GM10266 (cell line): ENCODE measurements around the gene GAPDHS.
A peak's percentile ranks its signal among the peaks of the same experiment; 100 is the strongest.

ENCODE experiments used
- DNase-seq: peaks from one replicate; pipeline ENCODE4 v3.0.0; 2012; ENCODE audit errors: extremely low spot score
- TF ChIP-seq, protein P1 (sequence below): IDR thresholded peaks from 2 replicates; pipeline ENCODE4 v1.5.1; 2012; ENCODE audit warnings: mild to moderate bottlenecking, low read depth; ENCODE audit not compliant: control insufficient read depth, insufficient read depth; ENCODE audit errors: missing control alignments

Gene GAPDHS

DNA sequence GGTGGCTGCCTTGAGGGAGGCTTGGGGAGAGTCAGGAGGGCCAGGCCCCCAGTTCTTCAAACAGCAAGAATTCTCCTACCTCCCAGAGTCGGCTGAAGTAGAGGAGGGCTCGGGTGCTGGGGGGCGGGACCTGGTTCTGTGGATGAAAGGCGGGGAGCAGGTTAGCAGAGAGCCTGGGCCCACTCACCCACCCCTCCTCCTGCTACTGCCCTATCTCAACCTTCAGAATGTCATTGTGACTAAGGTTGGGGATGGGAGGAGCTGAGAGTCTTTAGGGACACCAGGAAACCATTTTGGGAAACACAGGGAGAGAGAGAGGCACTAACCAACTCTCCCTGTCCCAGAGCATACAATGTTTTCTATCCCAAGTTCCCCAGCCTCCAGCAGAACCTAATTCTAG is 30.5 kb upstream of the GAPDHS start:
- no peak for DNase-seq
- TF ChIP-seq, protein P1, sequence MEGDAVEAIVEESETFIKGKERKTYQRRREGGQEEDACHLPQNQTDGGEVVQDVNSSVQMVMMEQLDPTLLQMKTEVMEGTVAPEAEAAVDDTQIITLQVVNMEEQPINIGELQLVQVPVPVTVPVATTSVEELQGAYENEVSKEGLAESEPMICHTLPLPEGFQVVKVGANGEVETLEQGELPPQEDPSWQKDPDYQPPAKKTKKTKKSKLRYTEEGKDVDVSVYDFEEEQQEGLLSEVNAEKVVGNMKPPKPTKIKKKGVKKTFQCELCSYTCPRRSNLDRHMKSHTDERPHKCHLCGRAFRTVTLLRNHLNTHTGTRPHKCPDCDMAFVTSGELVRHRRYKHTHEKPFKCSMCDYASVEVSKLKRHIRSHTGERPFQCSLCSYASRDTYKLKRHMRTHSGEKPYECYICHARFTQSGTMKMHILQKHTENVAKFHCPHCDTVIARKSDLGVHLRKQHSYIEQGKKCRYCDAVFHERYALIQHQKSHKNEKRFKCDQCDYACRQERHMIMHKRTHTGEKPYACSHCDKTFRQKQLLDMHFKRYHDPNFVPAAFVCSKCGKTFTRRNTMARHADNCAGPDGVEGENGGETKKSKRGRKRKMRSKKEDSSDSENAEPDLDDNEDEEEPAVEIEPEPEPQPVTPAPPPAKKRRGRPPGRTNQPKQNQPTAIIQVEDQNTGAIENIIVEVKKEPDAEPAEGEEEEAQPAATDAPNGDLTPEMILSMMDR: no peak

GRCh38 chr19:35506011-35506410 is 27.2 kb upstream of the GAPDHS start:
- TF ChIP-seq, protein P1: no peak
- DNase-seq: no peak

DNA sequence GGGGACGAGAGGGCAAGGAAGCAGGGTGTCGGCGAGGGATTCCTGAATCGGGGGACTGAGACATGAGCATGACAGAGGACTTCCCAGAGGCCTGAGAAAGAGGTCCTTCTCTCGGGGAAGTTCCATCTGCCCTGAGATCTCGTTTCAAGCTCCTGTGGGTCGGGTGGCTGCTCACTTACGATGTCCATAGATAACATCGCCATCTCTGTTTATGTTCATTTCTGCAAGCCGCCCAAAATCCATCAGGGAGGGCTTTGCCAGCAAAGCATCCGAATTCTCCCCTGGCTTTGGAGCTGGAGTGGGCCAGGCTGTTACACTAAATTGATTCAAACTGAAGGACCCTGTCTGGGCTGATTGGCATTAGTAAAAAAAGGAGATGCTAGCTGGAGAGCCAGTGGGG is 25.7 kb upstream of the GAPDHS start:
- TF ChIP-seq, protein P1: no peak
- no peak for DNase-seq

DNA sequence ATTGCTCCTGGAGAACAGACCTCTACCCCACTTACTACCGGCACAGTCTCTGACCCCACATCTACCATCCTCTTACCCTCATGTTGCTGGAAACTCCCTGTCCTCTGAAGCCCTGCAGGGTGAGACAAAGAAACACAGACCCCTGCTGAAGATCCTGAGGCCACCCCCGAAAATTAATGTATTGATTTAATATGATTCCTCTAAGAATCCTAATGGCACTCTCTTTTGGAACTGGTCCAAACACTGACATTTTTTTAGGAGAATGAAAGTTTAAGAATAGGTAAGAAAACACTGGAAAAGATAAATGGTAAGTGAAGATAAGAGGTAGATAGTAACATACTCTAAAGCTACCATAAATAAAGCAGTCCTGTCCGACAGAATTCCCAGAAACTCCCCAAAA is 25.1 kb upstream of the GAPDHS start:
- no peak for DNase-seq
- TF ChIP-seq, protein P1: no peak

DNA sequence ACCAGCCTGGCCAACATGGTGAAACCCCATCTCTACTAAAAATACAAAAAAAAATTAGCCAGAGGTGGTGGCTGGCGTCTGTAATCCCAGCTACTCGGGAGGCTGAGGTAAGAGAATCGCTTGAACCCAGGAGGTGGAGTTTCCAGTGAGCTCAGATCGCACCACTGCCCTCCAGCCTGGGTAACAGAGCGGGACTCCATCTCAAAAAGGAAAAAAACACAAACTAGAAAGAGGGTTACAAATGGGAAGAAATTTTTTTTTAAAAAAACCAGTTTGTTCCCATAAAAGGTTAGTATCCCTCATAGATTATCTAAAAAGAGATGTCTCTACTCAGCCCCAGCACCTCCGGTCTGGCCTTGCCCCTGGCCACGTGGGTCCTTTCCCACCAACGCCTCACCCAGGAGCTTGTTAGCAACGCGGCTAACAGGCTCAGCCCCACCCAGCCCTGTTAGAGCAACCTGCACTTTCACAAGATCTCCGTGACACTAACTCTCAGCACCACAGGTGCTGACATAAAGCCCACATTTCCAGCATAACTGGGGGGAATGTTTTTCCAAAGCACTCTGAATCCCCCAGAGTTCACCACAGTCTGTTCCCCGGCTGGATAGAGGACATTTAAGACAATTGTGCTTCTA is 24.1 kb upstream of the GAPDHS start:
- DNase-seq: peak; percentile 81
- TF ChIP-seq, protein P1: no peak

DNA sequence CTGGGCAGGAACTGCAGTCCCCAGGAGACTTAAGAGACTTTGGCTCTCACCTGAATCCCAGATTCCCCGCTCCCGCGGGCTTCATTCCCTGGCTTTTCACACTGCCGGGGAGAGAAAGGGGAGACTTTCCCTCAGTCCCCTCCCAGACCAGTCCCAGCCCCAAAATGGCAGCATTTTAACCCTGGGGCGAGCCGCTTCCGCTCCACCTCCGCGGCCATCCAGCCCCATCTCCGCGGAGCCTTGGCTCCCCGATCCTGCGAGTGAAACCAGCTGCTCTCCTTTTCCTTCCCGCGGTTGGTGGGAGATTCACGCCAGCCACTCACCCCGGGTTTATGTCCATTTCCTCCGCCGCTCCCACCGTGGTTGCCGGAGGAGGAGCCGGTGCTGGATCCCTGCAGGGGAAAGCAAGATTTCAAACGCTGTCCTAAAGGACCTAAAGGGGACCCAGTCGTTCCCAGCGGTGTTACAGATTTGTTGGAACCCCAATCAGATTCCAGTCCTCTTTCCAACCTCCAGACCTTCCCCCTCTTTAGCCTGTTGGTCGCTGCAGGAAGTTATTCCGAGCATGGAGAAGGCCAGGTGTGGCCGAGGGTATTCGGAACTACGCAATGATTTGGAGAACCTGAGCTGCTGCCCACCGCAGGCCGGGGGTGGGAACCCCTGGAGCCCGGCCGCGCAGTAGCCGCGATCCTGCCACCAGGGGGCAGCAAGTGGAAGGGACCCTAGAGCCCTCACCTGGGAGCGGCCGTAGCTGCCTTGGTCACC is 23.2 kb upstream of the GAPDHS start:
- TF ChIP-seq, protein P1: peak; percentile 96
- peak; percentile 87 for DNase-seq

DNA sequence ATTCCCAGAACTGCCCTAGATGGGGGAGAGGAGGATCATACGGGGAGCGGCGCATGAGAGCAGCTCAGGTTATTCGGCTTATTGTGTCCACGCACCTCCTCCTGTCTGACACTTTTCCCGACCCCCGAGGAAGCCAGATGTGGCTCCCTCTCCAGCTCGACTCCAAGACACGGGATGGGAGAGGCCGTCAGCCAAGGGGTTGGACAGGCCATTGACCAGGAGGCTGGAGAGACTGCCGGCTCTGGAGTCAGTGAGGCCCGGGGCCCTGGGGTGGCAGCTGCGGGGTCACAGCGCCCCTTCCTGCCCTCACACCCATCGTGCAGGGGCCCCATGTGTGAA is 22.7 kb upstream of the GAPDHS start:
- DNase-seq: no peak
- TF ChIP-seq, protein P1: no peak
